GM18517 (cell line): ENCODE results near the gene S100A1.

ENCODE experiments used
- ATAC-seq: cut with Tn5 transposase; IDR thresholded peaks from one replicate; pipeline ENCODE4 v1.9.1; 2021; ENCODE audit warnings: mild to moderate bottlenecking, moderate library complexity; ENCODE audit not compliant: unreplicated experiment

Gene S100A1

DNA sequence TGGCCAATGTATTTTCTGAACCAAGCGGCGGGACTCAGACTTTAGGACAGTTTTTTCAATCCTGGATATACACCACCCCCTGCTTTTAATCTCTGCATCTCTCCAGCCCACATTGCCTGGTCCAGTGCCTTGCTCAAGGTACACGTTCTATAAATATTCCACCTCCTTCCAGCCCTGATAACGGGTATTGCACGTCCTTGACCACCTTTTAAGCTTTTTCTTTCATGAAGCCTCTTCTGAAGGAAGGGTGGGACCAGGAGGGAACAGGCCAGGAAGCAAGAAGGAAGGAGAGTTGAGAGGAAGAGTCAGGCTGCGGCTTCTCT is 18.7 kb upstream of the S100A1 start:
- no peak for ATAC-seq

DNA sequence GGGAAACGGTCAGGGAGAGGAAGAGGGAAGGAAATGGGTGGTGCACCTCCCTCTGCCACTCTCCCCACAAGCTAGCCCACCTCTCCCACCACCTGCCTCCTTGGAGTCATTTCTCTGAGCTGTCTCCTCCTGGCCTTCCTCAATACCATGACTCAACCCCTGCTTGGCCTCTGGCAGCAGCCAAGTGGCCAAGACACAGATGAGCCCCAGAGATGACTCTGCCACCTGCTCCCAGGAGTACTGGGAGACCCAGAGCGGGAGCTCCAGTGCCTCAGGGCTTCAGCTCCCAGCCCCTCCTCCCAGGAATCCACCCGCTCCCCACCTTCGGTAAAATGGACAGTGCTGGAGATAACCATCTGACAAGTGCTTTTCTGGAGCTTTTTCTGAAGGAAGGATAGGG is 17.9 kb upstream of the S100A1 start:
- no peak for ATAC-seq

DNA sequence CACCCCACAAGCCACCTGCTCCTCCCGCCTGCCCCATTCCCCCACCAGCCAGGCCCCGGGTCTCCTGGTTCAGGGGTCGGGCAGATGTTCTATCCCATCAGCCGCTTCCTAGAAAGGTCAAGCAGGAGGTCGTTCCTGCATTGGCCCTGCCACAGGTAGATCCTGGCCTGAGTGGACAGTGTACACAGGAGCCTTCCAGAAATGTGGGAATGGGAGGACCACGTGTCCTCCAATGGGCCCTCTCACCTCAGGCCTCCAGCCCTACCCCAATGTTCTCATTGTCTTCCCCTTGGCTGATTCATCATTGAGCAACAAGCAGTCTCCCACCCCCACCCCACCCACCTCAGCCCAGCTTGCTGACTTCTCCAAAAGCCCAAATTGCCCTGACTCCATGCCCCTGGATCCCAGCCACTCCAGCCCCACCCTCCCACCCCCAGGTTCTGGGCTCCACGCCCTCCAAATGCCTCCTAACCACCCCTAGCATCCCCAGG is 17.4 kb upstream of the S100A1 start:
- ATAC-seq, result no peak

DNA sequence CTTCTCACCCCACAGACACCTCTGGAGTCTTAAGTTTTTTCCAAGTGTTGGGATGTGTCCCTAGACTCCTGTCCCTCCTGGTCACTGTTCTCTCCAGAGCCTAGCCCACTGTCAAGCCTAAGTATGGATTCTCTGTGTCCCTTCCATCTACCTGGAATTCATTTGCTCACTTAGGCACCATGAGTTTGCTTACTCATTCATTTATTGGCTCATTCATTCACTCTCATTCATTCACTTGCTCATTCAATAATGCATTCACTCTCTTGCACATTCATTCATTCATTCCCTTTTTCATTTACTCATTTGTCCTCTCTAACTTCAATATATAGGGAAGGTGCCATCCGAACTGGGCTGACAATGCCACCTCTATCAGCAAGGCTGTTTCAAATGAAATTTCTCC is 16.9 kb upstream of the S100A1 start:
- ATAC-seq, result no peak

GRCh38 chr1:153612111-153612754 is 16.0 kb upstream of the S100A1 start:
- ATAC-seq, result no peak

GRCh38 chr1:153612755-153613331 is 15.4 kb upstream of the S100A1 start, which contains the start of gene S100A16:
TSS of gene S100A16 (minus strand) at chr1:153613137. CDS start at chr1:153608151, 4,986 bp downstream.
- ATAC-seq, result no peak

DNA sequence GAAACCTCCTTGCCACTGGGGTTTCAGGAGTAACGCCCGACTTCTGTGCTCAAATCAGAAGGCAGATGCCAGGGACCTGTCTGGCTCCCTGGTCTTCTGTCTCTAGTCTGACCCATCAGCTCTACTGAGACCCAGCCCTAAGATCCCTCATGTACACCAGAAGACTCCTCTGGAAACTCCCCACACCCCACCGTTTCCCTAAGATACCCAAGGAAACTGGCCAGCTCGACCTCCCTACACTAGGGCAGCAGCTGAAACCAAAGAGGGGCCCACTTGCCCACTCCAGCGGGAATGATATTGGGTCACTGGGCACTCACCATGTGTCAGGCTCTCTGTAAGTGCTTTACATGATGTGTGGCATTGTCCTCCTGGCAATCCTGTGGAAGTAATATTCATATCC is 14.8 kb upstream of the S100A1 start:
- no peak for ATAC-seq

DNA sequence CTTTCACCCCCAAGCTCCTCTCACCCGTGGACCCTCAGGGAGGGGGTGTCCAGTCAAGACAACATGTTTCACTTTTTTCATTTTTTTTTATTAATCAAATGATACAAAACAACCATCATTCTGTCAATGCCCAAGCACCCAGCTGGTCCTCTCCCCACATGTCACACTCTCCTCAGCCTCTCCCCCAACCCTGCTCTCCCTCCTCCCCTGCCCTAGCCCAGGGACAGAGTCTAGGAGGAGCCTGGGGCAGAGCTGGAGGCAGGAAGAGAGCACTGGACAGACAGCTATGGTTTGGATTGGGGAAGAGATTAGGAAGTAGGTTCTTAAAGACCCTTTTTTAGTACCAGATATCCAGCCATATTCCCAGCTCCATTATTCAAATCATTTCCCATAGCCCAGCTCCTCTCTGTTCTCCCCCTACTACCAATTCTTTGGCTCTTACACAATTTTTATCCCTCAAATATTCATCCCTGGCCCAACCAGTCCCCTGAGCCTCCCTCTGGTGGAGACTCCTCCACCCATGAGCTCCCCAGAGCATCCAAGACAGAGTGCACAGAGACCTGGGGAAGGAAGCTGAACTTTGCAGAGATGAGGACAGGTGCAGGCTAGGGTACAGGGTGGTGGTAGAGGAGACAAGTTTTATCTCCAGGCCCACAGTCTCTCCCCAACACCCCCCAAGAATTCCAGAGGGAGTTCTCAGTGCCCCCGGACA is 13.9 kb upstream of the S100A1 start:
- no peak for ATAC-seq

- ATAC-seq, result no peak
Measured at GRCh38 chr1:153614906-153615305, 13.3 kb upstream of the S100A1 start.

DNA sequence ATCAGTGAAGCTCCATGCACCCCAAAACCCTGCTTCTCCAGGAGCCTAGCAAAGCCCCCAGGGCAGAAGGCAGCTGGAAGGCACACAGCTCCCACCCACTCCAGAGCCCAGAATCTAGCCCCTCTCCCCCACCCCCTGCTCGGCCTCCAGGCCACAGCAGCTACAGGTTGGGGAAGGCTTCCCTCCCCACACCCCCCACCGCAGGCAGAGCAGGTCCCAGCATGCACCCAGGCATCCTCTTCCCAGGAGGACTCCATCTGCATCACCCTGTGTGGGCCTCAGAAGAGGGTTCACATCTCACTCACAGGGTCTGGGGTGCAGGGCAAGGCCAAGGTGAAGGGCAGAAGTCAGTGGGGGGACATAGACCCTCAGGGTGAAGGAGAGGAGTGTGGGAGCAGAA is 12.8 kb upstream of the S100A1 start:
- ATAC-seq, result no peak

DNA sequence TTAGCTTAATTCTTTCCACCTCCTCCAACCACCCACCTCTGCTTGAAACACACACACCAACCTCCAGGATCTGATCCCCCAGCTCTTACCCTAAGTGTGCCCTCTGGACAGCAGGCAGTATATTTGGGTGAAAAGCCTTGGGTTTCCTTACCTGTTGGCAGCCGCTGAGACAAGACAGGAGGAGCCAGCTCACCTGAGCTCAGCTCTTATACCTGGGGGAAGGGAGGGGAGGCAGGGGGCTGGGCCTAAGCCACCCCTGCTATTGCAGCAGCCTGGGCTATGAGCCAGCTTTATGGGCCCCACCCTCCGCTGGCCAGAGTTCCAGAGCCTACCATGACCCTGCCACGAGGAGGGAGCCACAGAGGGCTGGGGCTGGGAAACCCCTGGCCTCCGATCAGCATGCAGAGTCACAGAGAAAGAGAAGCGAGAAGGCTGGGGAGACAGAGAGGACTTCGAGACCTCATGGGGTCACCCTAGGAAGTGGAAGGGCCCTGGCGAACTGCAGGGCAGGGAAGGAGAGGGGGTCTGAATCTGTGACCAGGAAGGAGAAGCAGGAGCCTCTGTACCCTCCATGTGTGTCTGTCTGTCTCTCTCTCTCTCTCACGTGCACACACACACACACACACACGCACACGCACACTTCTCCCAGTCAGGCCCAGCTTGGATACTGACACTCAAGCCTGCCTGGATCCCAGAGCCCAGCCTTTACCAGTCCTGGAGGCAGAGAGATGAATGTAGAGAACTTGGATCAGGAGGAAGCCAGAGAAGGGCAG is 11.9 kb upstream of the S100A1 start, which contains the start of gene S100A14:
S100A14 (minus strand) TSS at position 182 of the 773 bp plus-strand sequence. CDS start 467 bp downstream, outside the sequence.
- no peak for ATAC-seq

- no peak for ATAC-seq
Measured at GRCh38 chr1:153616917-153617311, 11.3 kb upstream of the S100A1 start.

GRCh38 chr1:153617663-153618062 is 10.6 kb upstream of the S100A1 start:
- ATAC-seq, result no peak

DNA sequence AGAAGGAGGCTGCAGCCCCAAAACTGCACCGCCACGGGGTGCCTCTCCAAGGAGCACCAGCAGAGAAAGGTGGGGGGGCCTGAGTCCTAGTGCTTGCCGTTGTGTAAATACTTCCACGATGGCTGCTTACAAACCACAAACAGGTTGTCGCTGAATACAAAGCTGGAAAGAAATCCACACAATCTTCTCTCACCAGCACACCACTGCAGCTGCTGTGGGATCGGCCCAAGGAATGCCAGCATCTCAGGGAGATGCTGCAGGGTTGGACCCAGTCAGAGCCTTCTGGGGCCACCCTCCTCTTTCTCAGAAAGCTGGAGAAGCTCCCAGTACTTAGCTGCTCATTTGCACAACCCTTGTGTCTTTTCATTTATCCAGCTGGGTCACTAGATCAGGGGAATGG is 9.1 kb upstream of the S100A1 start:
- no peak for ATAC-seq

DNA sequence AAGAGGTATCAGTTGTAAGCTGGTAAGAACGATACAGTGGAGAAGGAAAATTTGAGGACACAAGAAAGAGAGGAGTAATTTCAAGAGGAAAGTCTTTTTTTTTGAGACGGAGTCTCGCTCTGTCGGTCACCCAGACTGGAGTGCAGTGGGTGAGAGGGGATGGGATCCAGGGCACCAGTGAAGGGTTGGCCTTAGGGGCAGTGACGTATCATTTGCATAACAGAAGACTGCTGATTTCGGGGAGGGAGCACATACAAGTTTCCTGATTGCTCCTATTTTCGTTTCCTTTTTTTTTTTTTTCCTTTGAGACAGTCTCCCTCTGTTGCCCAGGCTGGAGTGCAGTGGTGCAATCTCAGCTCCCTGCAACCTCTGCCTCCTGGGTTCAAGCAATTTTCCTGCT is 5.1 kb upstream of the S100A1 start:
- no peak for ATAC-seq

DNA sequence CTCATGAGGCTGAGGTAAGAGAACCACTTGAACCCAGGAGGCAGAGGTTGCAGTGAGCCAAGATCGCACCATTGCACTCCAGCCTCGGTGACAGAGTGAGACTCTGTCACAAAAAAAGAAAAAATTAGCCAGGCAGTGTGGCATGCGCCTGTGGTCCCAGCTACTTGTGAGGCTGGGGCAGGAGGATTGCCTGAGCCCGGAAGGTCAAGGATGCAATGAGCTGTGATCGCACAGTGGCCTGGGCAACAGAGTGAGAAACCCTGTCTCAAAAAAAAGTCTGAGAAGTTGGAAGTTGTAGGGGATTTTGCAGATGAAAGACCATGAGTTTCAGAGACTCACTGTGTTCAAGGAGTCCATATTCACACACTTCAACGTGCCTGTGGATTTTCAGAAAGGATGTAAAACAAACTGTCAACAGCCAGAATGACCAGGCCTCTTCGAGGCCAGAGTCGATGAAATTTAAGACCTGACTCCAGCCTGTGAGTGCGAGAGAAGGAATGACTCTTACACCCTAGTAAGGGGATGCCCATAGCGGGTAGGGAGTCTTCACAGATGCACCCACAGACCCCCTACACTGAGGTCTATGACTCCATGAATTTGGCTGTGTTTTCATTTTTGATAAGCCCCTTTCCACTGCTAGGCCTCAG is 3.1 kb upstream of the S100A1 start:
- no peak for ATAC-seq

GRCh38 chr1:153626477-153626903 is 1.7 kb upstream of the S100A1 start:
- no peak for ATAC-seq

DNA sequence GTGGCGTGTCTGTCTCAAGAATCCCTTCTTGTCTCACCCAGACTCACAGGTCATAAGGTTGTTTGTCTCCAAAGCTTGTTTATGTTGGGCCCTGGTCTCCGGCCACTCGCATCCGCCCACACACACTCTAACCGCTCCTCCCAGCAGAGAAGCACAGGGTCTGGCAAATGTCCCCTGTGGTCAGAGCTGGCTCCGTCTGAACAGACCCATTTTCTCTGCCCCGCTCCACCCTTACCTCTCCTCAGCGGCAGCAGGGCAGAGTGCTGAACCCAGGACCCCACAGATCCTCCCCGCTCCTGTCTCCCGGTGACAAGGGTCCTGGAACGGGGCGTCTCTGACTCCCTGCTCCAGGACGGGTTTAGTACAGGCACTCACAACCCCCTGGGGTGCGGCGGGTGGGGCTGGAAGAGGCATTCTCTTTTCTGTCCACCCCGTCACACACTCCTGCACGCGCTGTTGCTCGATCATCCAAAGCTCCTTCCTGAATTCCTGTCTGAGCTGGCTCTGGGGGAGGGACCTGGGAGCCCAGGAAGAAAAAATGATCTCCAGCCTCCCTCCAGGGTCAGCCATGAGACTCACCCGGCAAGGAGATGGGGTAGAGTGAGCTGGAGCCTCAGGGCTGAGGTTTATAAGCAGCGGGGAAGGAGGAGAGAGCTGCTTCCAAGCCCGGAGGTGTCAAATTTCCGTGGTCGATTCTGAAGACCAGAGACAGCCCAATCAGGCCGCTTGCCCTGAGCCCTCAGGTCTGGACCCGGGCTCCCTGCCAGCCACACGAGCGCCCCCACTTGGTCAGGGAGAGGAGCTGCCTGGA is 1.1 kb upstream of the S100A1 start, which contains the start of gene S100A13:
S100A13 (minus strand) TSS at position 602 of the 811 bp plus-strand sequence. CDS start 1,033 bp downstream, outside the sequence.
- ATAC-seq, result no peak

DNA sequence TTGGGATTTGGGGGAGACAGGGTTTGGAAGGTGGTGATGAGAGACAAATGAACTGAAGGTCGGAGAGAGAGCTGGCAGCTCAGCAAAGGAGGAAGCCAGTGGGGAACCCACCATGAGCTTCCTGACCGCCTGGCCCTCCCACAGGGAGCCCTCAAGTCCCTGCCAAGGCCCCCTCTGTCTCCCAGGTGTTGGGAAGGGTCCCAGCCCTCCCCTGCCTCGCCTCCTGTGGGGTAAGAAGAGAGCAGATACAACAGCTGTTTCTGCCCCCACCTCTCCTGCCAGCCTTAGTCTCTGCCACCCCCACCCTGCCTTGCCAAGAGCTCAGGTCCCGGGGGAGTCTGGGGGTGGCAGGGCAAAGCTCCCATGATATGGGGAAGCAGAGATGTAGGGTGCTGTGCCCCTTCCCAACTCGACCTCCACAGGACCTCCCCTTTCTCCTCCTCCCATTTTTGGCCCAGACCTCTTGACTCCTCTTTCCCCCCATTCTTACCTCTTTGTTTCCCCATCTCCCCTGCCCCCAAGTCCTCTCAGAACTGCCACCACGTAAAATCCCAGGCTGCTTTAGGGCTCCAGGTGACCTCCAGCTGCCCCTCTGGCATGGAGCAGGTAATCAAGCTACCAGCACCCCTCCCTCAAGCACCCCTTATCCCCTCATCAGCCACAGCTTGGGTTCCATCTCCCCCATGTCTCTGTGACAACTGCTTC is 556 bp downstream of the S100A1 start:
- no peak for ATAC-seq
